Peyer's patch (tissue), 4 donors: ENCODE measurements around the gene FBRSL1. TPM values are rescaled to one million over a fixed set of nuclear protein-coding genes. Genes with fewer than 3 reads are reported as not detected.

ENCODE experiments used
- DNase-seq, 3 donors: peaks; one replicate each; pipeline ENCODE4 v3.0.0-alpha.2; 2017 to 2019
- H3K27ac ChIP-seq, 4 donors: fragments of 200-600 bp; sonication (generic); one replicate each; pipeline ENCODE4 v1.5.1; 2016 to 2019
- H3K27me3 ChIP-seq, 2 donors: fragments of 200-600 bp; sonication (generic); one replicate each; pipeline ENCODE4 v1.5.1; 2019
- H3K36me3 ChIP-seq, 3 donors: fragments of 200-600 bp; sonication (generic); one replicate each; pipeline ENCODE4 v1.5.1; 2016 to 2019
- H3K4me1 ChIP-seq, 4 donors: fragments of 200-600 bp; sonication (generic); one replicate each; pipeline ENCODE4 v1.5.1; 2016 to 2019
- H3K4me3 ChIP-seq, 4 donors: fragments of 200-600 bp; sonication (generic); 1 replicate in 3 of 4; 2 replicates in 1 of 4; pipeline ENCODE4 v1.5.1; 2016 to 2019; ENCODE audit warnings: mild to moderate bottlenecking in 1 of 4
- H3K9me3 ChIP-seq, 4 donors: fragments of 200-600 bp; sonication (generic); one replicate each; pipeline ENCODE4 v1.5.1; 2016 to 2019; ENCODE audit warnings: mild to moderate bottlenecking in 1 of 4
- CTCF ChIP-seq, 6 experiments: fragments of 450-650 bp in 4 of 6; fragments of 200-600 bp in 2 of 6; sonication (generic) in 1 of 6; IDR thresholded peaks; one replicate each; pipeline ENCODE4 v1.5.1; 2017 to 2019; ENCODE audit warnings: antibody characterized with exemption in 6 of 6, mild to moderate bottlenecking in 3 of 6, moderate library complexity in 1 of 6
- POLR2A ChIP-seq, 2 donors: fragments of 450-650 bp; IDR thresholded peaks; one replicate each; pipeline ENCODE4 v1.5.1; 2017; ENCODE audit warnings: antibody characterized with exemption in 2 of 2, mild to moderate bottlenecking in 2 of 2, moderate library complexity in 2 of 2
- total RNA-seq, 4 donors: library from RNA; depleted of rRNA; stranded (reverse); fragments of >200 nt; gene quantifications; one replicate each; pipeline ENCODE4 v1.1.0, GENCODE V29; 2016

The FBRSL1 gene
- total RNA-seq, 4 donors from 2014 or later = 48.3 to 484 (median 63.5) TPM

GRCh38 chr12:132465269-132466190, 24.4 kb upstream of the FBRSL1 start:
- Histone ChIP-seq H3K4me1 (no peaks in the 10 kb centered on the region), H3K9me3 (no peaks in the 10 kb centered on the region), H3K27ac (no peak overlapping the region), H3K36me3 (no peaks in the 10 kb centered on the region), H3K4me3 (no peak overlapping the region), H3K27me3 (no peaks in the 10 kb centered on the region)
- TF ChIP-seq POLR2A (IDR thresholded peaks at IDR 0.05) = no peak
- no peak for TF ChIP-seq CTCF (IDR thresholded peaks at IDR 0.05)
- DNase-seq = no peak

DNA sequence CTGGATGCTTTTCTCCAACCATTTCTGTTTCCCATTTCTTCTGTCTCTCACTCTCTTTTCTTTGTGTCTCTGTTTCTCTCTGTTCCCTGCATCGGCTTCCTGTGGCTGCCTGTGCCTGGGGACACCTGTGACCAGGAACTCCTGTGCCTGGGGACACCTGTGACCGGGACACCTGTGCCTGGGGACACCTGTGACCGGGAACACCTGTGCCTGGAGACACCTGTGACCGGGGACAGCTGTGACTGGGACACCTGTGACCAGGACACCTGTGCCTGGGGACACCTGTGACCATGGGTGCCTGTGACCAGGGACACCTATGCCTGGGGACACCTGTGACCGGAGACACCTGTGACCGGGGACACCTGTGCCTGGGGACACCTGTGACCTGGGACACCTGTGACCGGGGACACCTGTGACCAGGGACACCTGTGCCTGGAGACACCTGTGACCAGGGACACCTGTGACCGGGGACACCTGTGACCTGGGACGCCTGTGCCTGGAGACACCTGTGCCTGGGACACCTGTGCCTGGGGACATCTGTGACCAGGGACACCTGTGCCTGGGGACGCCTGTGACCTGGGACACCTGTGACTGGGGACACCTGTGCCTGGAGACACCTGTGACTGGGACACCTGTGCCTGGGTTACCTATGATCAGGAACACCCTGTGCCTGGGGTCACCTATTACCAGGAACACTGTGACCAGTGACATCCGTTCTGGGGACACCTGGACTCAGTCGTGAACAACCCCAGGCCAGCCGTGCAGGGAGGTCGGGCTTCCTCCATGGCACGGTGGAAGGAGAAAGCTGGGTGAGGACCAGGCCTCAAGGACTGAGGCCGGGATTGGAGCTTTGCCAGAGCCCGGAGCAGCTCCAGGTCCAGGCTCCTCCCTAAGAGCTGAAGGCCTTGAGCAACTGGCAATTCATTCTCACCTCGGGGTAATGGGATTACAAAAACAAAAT, 23.4 kb upstream of the FBRSL1 start:
- Histone ChIP-seq H3K9me3 (peaks cover 0 to 4% (median 0%) of the 10 kb centered on the region in 4 donors), H3K36me3 (no peaks in the 10 kb centered on the region), H3K4me1 (no peaks in the 10 kb centered on the region), H3K27ac (no peak overlapping the region), H3K27me3 (no peaks in the 10 kb centered on the region), H3K4me3 (no peak overlapping the region)
- no peak for TF ChIP-seq POLR2A (IDR thresholded peaks at IDR 0.05)
- no peak for TF ChIP-seq CTCF (IDR thresholded peaks at IDR 0.05)
- no peak for DNase-seq

- Histone ChIP-seq H3K27me3 (no peaks in the 10 kb centered on the region), H3K4me1 (no peaks in the 10 kb centered on the region), H3K36me3 (no peaks in the 10 kb centered on the region), H3K27ac (peak overlapping the region in 1 of 4 donors; percentile 13), H3K9me3 (peaks cover 0 to 4% (median 0%) of the 10 kb centered on the region in 4 donors), H3K4me3 (no peak overlapping the region)
- no peak for TF ChIP-seq CTCF (IDR thresholded peaks at IDR 0.05)
- TF ChIP-seq POLR2A (IDR thresholded peaks at IDR 0.05) = no peak
- no peak for DNase-seq
Observed at GRCh38 chr12:132467511-132467910, 22.4 kb upstream of the FBRSL1 start.

DNA sequence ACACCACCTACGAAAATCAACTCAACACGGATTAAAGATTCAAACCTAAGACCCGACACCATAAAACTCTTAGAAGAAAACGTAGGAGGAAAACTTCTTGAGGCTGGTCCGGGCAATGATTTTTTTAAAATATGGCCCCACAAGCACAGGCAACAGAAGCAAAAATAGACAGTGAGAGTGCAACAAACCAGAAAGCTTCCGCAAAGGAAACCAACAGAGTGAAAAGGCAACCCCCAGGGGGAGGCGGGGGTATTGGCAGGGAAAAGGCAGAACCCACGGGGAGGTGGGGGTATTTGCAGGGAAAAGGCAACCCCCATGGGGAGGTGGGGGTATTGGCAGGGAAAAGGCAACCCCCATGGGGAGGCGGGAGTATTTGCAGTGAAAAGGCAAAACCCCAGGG, 20.5 kb upstream of the FBRSL1 start:
- Histone ChIP-seq H3K27ac (peak overlapping the region in 1 of 4 donors; percentile 52), H3K27me3 (no peaks in the 10 kb centered on the region)
- TF ChIP-seq POLR2A (IDR thresholded peaks at IDR 0.05) (no peak), CTCF (IDR thresholded peaks at IDR 0.05) (no peak)

DNA sequence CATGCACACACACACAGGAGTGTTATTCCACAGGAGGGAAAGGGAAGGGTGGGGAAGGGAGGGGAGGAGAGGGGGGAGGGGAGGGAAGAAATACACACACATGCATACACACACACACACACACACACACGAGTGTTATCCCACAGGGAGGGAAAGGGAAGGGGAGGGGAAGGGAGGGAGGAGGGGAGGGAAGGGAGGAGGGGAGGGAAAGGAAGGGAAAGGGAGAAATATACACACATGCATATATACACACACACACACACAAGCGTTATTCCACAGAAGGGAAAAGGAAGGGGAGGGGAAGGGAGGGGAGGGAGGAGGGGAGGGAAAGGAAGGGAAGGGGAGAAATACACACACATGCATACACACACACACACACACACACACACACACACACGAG, 19.6 kb upstream of the FBRSL1 start:
- Histone ChIP-seq H3K36me3 (no peaks in the 10 kb centered on the region), H3K27me3 (no peaks in the 10 kb centered on the region), H3K27ac (no peak overlapping the region), H3K4me1 (no peaks in the 10 kb centered on the region), H3K9me3 (peaks cover 0 to 4% (median 0%) of the 10 kb centered on the region in 4 donors), H3K4me3 (no peak overlapping the region)
- no peak for DNase-seq
- TF ChIP-seq CTCF (IDR thresholded peaks at IDR 0.05) (no peak), POLR2A (IDR thresholded peaks at IDR 0.05) (no peak)

More for the DNA sequence above, 20.5 kb upstream of the FBRSL1 start:
- Histone ChIP-seq H3K36me3 (no peaks in the 10 kb centered on the region), H3K4me3 (no peak overlapping the region), H3K9me3 (peaks cover 0 to 4% (median 0%) of the 10 kb centered on the region in 4 donors), H3K4me1 (no peaks in the 10 kb centered on the region)
- no peak for DNase-seq
